ENCODE results near the gene ZBTB12.

DNA sequence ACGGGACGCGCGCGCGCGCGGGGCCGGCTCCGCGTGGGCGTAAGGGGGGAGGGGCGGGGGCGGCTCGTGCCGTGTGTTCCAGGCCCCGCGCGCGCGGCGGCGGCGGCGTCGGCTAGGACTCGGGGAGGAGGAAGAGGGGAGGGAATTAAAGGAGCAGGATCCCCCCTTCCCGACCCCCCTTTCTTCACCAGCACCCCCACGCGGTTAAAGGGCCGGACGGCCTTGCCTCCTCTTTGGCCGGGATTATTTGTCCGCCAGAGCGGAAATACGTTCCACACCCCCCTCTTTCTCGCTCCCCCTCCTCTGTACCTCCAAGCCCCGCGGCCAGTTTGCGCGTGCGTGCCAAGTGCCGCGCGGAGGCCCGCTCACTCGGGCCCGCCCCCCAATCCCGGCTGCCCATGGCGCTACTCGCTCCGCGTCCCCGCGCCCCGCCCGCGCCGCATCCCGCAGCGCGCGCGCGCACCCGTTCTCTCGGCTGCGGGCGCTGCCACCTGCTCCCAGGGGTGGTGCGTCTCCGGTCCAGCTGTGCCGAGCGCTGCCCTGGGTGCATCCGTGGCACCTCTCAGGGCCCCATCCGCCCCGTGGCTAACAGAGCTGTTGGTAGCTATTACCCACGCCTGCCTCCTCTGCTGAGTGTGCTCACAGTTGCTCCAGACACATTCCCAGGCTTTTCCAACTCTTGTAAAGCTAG lies at the start of gene ZBTB12:
- TF ChIP-seq CTCF (IDR thresholded peaks at IDR 0.05 in 2 of 3, conservative IDR thresholded peaks at IDR 0.05 in 1 of 3; ENCODE audit: insufficient read depth in 2 of 3, low read depth in 1 of 3, low read length in 3 of 3), result peak in 1 of 3 experiments; percentile 15; a peak in 1 of 6 replicates
- no peak for TF ChIP-seq ZNF280A (IDR thresholded peaks at IDR 0.05; ENCODE audit: low read depth, partially characterized antibody)
- no peak; the same call in 1 of the 2 replicates for TF ChIP-seq BHLHE40 (IDR thresholded peaks at IDR 0.05; ENCODE audit: low read length)
- peak; percentile 72 for TF ChIP-seq POLR2A (conservative IDR thresholded peaks at IDR 0.05)
- TF ChIP-seq PHTF2 (CRISPR knock-in tag; IDR thresholded peaks at IDR 0.05), result 0 out of 2 replicates have a peak, but pooled peaks have one; percentile 2
- no peak for TF ChIP-seq PHB2 (IDR thresholded peaks at IDR 0.05; ENCODE audit: low read depth)
- peak; percentile 45 for TF ChIP-seq CREB1 (IDR thresholded peaks at IDR 0.05)
- TF ChIP-seq CREB1 (CRISPR knock-in tag; IDR thresholded peaks at IDR 0.05), result peak; percentile 31; the same call in 1 of the 2 replicates
- no peak for TF ChIP-seq FOXP4 (CRISPR knock-in tag; IDR thresholded peaks at IDR 0.05; ENCODE audit: borderline replicate concordance)
- TF ChIP-seq POLR2AphosphoS5 (IDR thresholded peaks at IDR 0.05; ENCODE audit: control insufficient read depth, insufficient read depth, low read depth, low read length), result no peak; the same call in 1 of the 2 replicates
